ENCODE measurements around the gene DNAJB8. TPM values are rescaled to one million over a fixed set of nuclear protein-coding genes. Genes with fewer than 3 reads are reported as not detected.
A peak's percentile ranks its signal among the peaks of the same experiment; 100 is the strongest.

The DNAJB8 gene
- total and polyA plus RNA-seq, 9 of the 15 experiments (the other 6 are each of a cell fraction or from before 2014, with no cell fraction given): not detected

DNA sequence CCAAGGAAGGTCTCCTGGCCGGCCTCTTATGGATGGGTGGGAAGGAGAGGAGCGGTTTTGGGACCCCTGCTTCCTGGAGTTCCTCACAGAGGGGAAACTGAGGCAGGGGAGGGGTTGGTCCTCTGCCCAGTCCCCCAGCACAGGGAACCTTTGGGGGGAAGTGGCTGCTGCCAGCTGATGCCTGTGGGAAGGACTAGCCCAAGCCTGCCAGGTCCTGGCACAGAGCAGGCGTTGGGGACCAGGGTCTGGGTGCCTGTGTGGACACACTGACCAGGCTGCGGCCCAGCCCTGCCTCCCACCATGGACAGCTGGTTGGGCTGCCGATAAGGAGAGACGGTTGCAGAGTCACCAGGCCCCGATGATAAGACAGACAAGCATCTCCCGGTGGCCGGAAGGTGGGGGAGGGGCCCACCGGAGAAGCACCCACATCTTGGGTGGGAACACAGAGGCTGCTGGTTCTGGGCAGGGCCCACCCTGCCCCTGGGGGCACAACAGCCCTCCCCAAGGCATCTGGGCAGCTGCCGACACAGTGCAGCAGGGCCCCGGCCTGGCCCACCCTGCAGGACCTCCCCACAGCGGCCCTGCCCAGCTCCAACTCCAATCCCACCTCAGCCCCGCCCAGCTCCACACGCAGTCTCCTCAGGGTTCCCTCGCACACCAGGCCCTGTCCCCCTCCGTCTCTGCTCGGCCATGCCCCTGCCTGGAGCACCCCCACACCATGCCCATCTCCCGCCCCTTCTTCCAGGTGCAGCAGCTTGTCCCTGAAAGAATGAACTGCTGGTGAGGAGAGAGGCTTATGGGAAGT is 50.7 kb downstream of the DNAJB8 start (continued):
- TF ChIP-seq ATF2 (CRISPR knock-in tag; IDR thresholded peaks at IDR 0.05) (no peak), CBX2 (IDR thresholded peaks at IDR 0.05; ENCODE audit: insufficient read depth, low read length, poor library complexity, severe bottlenecking) (no peak), E2F1 (CRISPR knock-in tag; IDR thresholded peaks at IDR 0.05) (no peak), FUS (optimal IDR thresholded peaks at IDR 0.05; ENCODE audit: low read depth, low read length) (no peak), ESRRB (CRISPR knock-in tag; IDR thresholded peaks at IDR 0.05; ENCODE audit: borderline replicate concordance) (0 out of 2 replicates have a peak, but pooled peaks have one; percentile 24), POLR2B (IDR thresholded peaks at IDR 0.05; ENCODE audit: low read depth, partially characterized antibody) (peak; percentile 62), GABPA (tag; conservative IDR thresholded peaks at IDR 0.05; ENCODE audit: low read depth) (no peak; the same call in none of the 2 replicates), DLX4 (CRISPR knock-in tag; IDR thresholded peaks at IDR 0.05) (no peak), RB1 (IDR thresholded peaks at IDR 0.05; ENCODE audit: low read depth) (0 out of 2 replicates have a peak, but pooled peaks have one; percentile 31), PCBP2 (IDR thresholded peaks at IDR 0.05; ENCODE audit: low read depth, low read length, poor library complexity, severe bottlenecking) (no peak), MCM7 (IDR thresholded peaks at IDR 0.05) (no peak), HNRNPUL1 (IDR thresholded peaks at IDR 0.05; ENCODE audit: low read length) (no peak), ELK1 (CRISPR knock-in tag; IDR thresholded peaks at IDR 0.05) (no peak)
- TF ChIP-seq, protein P1, sequence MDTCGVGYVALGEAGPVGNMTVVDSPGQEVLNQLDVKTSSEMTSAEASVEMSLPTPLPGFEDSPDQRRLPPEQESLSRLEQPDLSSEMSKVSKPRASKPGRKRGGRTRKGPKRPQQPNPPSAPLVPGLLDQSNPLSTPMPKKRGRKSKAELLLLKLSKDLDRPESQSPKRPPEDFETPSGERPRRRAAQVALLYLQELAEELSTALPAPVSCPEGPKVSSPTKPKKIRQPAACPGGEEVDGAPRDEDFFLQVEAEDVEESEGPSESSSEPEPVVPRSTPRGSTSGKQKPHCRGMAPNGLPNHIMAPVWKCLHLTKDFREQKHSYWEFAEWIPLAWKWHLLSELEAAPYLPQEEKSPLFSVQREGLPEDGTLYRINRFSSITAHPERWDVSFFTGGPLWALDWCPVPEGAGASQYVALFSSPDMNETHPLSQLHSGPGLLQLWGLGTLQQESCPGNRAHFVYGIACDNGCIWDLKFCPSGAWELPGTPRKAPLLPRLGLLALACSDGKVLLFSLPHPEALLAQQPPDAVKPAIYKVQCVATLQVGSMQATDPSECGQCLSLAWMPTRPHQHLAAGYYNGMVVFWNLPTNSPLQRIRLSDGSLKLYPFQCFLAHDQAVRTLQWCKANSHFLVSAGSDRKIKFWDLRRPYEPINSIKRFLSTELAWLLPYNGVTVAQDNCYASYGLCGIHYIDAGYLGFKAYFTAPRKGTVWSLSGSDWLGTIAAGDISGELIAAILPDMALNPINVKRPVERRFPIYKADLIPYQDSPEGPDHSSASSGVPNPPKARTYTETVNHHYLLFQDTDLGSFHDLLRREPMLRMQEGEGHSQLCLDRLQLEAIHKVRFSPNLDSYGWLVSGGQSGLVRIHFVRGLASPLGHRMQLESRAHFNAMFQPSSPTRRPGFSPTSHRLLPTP (IDR thresholded peaks at IDR 0.05; ENCODE audit: borderline replicate concordance, extremely low read depth, insufficient read length): no peak
- TF ChIP-seq, protein P2, sequence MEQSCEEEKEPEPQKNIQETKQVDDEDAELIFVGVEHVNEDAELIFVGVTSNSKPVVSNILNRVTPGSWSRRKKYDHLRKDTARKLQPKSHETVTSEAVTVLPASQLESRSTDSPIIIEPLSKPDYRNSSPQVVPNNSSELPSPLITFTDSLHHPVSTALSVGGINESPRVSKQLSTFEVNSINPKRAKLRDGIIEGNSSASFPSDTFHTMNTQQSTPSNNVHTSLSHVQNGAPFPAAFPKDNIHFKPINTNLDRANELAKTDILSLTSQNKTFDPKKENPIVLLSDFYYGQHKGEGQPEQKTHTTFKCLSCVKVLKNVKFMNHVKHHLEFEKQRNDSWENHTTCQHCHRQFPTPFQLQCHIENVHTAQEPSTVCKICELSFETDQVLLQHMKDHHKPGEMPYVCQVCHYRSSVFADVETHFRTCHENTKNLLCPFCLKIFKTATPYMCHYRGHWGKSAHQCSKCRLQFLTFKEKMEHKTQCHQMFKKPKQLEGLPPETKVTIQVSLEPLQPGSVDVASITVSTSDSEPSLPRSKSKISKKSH (CRISPR knock-in tag; IDR thresholded peaks at IDR 0.05): no peak
- TF ChIP-seq, protein P3, sequence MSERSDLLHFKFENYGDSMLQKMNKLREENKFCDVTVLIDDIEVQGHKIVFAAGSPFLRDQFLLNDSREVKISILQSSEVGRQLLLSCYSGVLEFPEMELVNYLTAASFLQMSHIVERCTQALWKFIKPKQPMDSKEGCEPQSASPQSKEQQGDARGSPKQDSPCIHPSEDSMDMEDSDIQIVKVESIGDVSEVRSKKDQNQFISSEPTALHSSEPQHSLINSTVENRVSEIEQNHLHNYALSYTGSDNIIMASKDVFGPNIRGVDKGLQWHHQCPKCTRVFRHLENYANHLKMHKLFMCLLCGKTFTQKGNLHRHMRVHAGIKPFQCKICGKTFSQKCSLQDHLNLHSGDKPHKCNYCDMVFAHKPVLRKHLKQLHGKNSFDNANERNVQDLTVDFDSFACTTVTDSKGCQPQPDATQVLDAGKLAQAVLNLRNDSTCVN (CRISPR knock-in tag; IDR thresholded peaks at IDR 0.05): no peak

Measured in K562 (cell line).